Measurements from ENCODE around the gene TPST2. TPM values are rescaled to one million over a fixed set of nuclear protein-coding genes. Genes with fewer than 3 reads are reported as not detected.

The TPST2 gene
- total and polyA plus RNA-seq, 9 of the 15 experiments (the other 6 are each of a cell fraction or from before 2014, with no cell fraction given) = 14.2 to 123 (median 60.1) TPM

DNA sequence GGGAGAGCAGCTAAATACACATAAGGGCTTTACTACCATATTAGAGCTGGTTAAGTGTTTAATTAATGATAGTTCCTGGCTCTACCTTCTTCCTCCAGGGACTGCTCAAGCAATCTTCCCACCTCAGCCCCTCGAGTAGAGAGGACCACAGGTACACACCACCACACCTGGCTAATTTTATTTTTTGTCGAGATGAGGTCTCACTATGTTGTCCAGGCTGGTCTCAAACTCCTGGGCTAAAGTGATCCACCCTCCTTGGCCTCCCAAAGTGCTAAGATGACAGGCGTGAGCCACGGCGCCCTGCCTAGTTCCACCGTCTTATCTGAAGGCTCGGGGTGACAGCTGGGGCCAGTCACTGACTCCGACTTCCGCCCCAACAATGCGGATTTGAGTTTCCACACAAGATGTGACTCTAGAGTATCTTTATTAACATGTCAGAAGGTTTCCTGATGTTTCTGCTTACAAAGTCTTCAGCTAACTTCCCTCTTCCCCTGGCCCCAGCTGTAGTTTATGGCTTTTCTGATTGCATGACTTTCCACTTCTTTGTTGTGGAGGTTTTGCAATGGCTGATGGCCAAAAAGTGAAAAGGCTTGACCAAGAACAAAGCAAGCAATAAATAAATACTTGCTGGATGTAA is 16.8 kb downstream of the TPST2 start (continued):
- TF ChIP-seq, protein P1, sequence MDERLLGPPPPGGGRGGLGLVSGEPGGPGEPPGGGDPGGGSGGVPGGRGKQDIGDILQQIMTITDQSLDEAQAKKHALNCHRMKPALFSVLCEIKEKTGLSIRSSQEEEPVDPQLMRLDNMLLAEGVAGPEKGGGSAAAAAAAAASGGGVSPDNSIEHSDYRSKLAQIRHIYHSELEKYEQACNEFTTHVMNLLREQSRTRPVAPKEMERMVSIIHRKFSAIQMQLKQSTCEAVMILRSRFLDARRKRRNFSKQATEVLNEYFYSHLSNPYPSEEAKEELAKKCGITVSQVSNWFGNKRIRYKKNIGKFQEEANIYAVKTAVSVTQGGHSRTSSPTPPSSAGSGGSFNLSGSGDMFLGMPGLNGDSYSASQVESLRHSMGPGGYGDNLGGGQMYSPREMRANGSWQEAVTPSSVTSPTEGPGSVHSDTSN (CRISPR knock-in tag; IDR thresholded peaks at IDR 0.05; ENCODE audit: low read depth) = no peak
- TF ChIP-seq, protein P1 (tag; conservative IDR thresholded peaks at IDR 0.05; ENCODE audit: low read depth) = peak; percentile 60
- TF ChIP-seq FIP1L1 (IDR thresholded peaks at IDR 0.05; ENCODE audit: low read depth, low read length, poor library complexity, severe bottlenecking) = no peak
- no peak for TF ChIP-seq ZNF785 (CRISPR knock-in tag; IDR thresholded peaks at IDR 0.05)
- TF ChIP-seq, protein P2, sequence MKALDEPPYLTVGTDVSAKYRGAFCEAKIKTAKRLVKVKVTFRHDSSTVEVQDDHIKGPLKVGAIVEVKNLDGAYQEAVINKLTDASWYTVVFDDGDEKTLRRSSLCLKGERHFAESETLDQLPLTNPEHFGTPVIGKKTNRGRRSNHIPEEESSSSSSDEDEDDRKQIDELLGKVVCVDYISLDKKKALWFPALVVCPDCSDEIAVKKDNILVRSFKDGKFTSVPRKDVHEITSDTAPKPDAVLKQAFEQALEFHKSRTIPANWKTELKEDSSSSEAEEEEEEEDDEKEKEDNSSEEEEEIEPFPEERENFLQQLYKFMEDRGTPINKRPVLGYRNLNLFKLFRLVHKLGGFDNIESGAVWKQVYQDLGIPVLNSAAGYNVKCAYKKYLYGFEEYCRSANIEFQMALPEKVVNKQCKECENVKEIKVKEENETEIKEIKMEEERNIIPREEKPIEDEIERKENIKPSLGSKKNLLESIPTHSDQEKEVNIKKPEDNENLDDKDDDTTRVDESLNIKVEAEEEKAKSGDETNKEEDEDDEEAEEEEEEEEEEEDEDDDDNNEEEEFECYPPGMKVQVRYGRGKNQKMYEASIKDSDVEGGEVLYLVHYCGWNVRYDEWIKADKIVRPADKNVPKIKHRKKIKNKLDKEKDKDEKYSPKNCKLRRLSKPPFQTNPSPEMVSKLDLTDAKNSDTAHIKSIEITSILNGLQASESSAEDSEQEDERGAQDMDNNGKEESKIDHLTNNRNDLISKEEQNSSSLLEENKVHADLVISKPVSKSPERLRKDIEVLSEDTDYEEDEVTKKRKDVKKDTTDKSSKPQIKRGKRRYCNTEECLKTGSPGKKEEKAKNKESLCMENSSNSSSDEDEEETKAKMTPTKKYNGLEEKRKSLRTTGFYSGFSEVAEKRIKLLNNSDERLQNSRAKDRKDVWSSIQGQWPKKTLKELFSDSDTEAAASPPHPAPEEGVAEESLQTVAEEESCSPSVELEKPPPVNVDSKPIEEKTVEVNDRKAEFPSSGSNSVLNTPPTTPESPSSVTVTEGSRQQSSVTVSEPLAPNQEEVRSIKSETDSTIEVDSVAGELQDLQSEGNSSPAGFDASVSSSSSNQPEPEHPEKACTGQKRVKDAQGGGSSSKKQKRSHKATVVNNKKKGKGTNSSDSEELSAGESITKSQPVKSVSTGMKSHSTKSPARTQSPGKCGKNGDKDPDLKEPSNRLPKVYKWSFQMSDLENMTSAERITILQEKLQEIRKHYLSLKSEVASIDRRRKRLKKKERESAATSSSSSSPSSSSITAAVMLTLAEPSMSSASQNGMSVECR (CRISPR knock-in tag; IDR thresholded peaks at IDR 0.05) = 0 out of 2 replicates have a peak, but pooled peaks have one; percentile 35
- no peak for TF ChIP-seq ZNF224 (CRISPR knock-in tag; IDR thresholded peaks at IDR 0.05)
- TF ChIP-seq, protein P3, sequence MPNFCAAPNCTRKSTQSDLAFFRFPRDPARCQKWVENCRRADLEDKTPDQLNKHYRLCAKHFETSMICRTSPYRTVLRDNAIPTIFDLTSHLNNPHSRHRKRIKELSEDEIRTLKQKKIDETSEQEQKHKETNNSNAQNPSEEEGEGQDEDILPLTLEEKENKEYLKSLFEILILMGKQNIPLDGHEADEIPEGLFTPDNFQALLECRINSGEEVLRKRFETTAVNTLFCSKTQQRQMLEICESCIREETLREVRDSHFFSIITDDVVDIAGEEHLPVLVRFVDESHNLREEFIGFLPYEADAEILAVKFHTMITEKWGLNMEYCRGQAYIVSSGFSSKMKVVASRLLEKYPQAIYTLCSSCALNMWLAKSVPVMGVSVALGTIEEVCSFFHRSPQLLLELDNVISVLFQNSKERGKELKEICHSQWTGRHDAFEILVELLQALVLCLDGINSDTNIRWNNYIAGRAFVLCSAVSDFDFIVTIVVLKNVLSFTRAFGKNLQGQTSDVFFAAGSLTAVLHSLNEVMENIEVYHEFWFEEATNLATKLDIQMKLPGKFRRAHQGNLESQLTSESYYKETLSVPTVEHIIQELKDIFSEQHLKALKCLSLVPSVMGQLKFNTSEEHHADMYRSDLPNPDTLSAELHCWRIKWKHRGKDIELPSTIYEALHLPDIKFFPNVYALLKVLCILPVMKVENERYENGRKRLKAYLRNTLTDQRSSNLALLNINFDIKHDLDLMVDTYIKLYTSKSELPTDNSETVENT (CRISPR knock-in tag; IDR thresholded peaks at IDR 0.05) = no peak
- no peak for TF ChIP-seq ZNF212 (CRISPR knock-in tag; IDR thresholded peaks at IDR 0.05)
- no peak for TF ChIP-seq HNRNPH1 (optimal IDR thresholded peaks at IDR 0.05; ENCODE audit: low read depth, low read length)
- TF ChIP-seq, protein P4, sequence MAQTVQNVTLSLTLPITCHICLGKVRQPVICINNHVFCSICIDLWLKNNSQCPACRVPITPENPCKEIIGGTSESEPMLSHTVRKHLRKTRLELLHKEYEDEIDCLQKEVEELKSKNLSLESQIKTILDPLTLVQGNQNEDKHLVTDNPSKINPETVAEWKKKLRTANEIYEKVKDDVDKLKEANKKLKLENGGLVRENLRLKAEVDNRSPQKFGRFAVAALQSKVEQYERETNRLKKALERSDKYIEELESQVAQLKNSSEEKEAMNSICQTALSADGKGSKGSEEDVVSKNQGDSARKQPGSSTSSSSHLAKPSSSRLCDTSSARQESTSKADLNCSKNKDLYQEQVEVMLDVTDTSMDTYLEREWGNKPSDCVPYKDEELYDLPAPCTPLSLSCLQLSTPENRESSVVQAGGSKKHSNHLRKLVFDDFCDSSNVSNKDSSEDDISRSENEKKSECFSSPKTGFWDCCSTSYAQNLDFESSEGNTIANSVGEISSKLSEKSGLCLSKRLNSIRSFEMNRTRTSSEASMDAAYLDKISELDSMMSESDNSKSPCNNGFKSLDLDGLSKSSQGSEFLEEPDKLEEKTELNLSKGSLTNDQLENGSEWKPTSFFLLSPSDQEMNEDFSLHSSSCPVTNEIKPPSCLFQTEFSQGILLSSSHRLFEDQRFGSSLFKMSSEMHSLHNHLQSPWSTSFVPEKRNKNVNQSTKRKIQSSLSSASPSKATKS (CRISPR knock-in tag; IDR thresholded peaks at IDR 0.05) = no peak
- no peak for TF ChIP-seq ZNF584 (CRISPR knock-in tag; IDR thresholded peaks at IDR 0.05; ENCODE audit: low read depth)
- TF ChIP-seq, protein P5, sequence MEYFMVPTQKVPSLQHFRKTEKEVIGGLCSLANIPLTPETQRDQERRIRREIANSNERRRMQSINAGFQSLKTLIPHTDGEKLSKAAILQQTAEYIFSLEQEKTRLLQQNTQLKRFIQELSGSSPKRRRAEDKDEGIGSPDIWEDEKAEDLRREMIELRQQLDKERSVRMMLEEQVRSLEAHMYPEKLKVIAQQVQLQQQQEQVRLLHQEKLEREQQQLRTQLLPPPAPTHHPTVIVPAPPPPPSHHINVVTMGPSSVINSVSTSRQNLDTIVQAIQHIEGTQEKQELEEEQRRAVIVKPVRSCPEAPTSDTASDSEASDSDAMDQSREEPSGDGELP (CRISPR knock-in tag; IDR thresholded peaks at IDR 0.05; ENCODE audit: borderline replicate concordance) = peak; percentile 97
- no peak for TF ChIP-seq ESRRA (IDR thresholded peaks at IDR 0.05; ENCODE audit: borderline replicate concordance, low read depth)
- TF ChIP-seq CBFA2T2 (conservative IDR thresholded peaks at IDR 0.05) = peak; percentile 49
- no peak for TF ChIP-seq KAT8 (IDR thresholded peaks at IDR 0.05; ENCODE audit: low read depth)
